HG02610 (cell line): ENCODE results near the gene RRP1B.
"Not testable (repeated sequence)": the region's sequence is repeated elsewhere in the genome, so short reads cannot be mapped to it uniquely, and the experiment has no call there.

Source experiments
- ATAC-seq: cut with Tn5 transposase; IDR thresholded peaks from one replicate; pipeline ENCODE4 v1.9.1; 2021; ENCODE audit warnings: mild to moderate bottlenecking, moderate library complexity; ENCODE audit not compliant: unreplicated experiment

RRP1B gene

DNA sequence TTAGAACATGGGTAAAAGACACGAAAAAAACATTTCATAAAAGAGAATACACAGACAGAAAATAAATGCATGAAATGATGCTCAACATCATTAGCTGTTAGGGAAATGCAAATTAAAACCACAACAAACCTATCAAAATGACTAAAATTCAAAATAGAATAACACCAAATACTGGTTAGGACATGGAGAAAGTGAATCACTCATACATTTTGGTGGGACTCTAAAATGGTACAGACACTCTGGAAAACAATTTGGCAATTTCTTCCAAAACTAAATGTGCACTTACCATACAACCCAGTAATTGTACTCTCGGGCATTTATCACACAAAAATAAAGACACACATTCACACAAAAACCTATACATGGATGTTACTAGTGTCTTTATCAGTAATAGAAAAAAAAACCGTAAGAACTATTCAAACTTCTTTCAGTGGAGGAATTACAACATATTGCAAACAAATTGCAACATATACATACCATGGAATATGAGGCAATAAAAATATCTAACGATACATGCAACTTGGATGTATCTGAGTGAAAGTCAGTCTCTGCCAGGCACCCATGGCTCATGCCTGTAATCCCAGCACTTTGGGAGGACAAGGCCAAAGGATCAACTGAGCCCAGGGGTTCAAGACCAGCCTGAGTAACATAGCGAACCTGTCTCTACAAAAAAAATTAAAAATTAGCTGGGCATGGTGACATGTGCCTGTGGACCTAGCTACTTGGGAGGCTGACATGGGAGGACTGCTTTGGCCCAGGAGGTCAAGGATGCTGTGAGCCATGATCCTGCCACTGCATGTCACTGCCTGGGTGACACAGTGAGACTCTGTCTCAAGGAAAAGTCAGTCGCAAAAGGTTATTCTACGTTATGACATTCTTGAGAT lies 19.6 kb upstream of the RRP1B start:
- ATAC-seq: no peak

DNA sequence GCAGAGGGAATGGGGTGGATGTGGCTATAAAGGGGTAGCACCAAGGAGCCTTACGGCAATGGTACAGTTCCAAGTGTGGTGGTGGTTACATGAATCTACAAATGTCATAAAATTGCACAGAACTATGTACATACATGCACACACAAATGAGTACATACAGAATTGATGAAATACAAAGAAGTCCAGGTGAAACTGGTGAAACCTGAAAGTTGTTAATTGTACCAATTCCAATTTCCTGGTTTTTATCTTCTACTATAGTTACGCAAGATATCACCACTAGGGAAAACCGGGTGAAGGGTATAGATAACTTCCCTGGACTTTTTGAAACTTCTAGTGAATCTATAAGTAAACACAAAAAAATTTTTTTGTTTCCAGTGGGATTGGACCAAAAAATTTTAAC lies 19.0 kb upstream of the RRP1B start:
- ATAC-seq: no peak

DNA sequence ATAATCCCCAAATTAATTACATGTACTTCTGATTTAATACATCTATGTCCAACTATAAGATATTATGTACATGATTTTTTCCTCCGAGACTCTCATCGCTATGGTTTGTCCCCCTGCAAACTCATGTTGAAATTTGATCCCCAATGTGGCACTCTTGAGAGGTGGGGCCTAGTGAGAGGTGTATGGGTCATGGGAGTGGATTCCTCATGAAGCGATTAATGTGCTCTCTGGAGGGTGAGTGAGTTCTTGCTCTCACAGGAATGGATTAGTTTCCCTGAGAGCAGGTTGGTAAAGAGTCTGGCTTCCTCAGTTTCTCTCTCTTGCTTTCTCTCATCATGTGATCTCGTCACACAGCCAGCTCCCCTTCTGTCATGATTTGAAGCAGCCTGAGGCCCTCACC lies 16.2 kb upstream of the RRP1B start:
- no peak for ATAC-seq

DNA sequence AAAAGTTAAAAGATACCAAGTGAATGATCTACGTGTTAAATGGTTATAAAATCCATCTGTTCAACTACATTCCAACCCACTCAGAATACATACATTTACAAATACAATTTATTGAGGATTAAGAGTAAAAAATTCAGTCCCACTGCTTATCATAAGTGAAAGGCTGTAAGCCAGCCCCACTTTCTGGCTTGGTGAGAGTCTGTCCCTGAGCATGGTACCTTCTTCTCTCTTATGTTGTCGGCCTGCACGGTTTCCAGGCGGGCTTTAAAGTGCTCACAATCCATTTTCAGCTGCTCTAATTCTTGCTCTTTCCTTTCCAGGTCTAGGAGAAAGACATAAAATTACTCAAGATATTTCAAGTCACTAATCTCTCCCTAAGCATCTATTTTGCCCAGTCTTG lies 15.3 kb upstream of the RRP1B start:
- ATAC-seq: no peak

DNA sequence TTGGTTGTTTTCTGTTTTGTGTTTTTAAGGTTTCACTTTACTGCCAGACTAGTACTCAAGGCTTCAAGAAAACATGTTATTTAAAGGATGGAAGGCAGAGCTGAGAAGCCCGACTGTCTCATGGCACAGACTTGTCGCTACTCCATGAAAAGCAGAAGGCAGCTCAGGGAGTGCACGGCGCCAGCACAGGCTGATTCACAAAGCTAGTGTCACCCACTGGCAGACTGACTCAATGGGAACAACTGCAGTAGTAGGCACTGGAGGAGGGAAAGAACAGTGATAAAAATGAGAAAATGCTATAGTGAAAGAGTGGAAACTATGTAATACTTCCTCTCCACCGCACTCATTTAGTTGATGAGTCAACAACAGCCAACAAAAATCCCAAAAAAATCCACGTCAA lies 14.8 kb upstream of the RRP1B start:
- no peak for ATAC-seq

DNA sequence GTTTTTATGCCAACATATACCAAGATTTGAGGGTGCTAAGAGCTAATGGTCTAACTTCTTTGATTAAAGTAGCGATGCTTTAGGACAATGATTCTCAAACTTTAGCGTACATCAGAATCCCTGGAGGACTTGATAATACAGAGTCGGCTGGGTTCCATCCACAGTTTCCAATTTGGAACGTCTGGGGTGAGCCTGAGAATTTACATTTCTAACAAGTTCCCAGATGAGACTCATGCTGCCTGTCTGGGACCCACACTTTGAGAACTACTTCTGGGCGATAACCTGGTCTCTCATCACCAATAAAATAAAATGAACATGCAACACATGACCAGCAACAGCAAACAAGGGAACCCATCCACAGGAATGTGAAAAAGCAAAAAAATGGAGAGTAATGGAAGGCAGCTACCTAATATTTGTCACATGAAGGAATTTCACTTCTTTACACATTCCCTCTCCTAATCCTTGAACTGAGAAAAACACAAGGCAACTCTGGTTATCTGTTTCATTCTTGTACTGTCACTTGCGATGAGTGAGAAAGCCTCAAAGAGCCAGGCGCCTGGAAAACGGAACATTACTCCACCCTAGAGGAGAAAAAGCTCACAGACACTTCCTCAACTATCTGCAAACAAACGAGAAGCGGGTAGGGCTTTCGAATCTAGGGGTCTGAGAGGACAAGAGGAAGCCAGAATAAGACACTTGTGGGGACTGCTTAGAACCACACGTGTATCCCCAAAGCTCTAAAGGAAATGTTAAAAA lies 14.0 kb upstream of the RRP1B start:
- no peak for ATAC-seq

DNA sequence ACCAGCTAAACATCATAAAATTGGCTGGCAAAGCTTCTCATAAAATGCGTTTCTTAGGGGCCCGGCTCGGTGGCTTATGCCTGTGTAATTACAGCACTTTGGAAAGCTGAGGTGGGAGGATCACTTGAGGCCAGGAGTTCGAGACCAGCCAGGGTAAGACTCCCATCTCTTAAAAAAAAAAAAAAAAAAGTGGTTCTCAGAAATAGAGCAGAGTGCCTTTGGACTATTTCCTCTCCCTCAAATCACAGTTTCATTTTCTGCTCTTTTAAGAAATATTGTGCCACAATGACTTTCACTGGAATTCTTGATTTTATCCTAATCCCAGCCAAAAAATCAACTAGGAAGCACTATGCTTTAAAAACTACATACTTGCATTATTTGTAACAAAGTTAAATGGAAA lies 13.4 kb upstream of the RRP1B start:
- ATAC-seq: no peak

DNA sequence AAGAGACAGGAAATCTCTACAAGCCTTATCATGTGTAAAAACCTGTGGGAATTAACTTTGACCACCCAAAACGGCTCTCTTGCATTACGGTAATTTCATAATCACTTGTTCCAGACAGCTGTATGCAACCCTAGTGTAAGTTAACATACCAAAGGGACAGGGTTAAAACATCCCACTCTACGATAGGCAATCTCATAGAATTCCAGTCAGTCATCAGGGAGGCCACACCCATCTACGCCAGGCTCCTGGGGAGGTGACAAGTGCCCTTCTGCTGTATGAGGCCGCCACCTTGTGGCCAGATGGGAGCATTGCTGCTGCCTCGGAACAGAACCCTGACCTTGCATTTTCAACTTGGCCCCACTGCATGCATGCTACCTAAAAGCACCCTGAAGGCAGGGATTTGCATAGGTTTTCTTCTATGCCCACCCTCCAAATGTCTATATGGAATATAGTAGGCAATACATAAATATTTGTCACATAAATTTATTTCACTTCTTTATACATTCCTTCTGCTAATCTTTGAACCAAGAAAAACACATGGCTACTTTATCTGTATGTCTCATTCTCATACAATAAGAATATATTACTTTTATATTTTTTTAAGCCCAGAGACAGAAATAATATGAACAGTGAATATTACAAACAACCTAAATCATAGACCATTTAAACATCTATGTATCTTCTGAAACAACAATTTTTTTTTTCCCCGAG lies 12.7 kb upstream of the RRP1B start:
- ATAC-seq: no peak

DNA sequence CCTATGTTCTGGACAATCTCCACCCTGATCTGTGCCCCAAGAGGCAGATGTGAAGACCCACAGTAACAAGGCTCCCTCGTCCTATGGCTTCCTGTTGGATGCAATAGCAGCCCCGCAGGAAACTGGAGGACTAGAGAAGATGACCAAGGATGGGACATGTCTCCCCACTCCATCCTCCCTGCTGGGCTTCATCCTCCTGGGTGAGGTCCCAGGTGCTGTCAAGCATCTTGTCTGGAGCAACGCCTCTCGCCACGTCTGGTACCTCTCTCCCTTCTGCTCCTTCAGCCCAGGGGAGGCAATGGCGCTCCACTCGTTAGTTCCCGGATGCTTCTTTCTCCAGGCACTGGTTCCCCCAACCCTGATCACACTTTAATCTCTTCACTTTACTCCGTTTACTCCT lies 11.2 kb upstream of the RRP1B start:
- ATAC-seq: no peak

DNA sequence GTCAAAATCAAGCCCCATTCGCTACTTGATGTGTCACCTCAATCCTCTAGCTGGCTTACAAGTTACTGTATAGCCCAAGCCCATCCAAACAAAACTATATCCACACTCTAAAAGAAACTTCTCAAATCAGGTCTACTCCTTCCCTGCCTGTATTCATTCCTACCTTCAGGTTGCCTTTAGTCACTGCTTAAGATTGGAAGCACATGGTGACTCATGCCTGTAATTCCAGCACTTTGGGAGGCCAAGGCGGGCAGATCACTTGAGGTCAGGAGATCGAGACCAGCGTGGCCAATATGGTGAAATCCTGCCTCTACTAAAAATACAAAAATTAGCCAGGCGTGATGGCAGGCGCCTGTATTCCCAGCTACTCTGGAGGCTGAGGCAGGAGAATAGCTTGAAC lies 7.4 kb upstream of the RRP1B start:
- not testable (repeated sequence) for ATAC-seq

DNA sequence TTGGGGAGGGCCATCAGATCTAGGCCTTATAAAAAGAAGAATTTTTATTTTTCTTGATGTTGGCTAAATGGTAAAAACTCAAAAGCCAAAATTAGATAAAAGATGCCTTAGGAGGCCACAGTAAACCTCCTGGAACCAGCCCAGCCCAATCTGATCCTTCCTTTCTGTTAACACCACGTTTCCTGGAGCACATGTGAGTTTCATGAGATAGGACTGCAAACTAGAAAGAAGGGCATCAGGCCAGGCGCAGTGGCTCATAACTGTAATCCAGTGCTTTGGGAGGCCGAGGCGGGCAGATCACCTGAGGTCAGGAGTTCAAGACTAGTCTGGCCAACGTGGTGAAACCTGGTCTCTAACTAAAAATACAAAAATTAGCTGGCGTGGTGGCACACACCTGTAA lies 6.7 kb upstream of the RRP1B start:
- no peak for ATAC-seq

DNA sequence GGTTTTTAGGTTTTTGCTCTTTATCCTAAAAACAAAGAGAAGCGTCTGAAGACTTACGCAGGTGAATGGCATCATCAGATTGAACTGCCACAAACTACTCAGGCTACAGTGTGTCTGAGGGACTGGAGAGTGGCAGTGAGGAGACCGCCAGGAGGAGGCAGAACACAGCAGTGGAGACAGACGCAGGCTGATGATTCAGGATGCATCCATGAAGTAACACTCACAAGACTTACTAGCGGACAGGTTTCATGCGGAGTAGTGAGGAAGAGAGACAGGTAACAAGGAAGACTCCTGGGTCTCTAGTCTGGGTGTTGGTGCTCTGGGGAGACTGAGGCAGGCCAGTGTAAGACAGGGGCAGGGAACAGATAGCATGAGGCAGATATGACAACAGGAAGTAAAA lies 5.7 kb upstream of the RRP1B start:
- ATAC-seq: no peak

DNA sequence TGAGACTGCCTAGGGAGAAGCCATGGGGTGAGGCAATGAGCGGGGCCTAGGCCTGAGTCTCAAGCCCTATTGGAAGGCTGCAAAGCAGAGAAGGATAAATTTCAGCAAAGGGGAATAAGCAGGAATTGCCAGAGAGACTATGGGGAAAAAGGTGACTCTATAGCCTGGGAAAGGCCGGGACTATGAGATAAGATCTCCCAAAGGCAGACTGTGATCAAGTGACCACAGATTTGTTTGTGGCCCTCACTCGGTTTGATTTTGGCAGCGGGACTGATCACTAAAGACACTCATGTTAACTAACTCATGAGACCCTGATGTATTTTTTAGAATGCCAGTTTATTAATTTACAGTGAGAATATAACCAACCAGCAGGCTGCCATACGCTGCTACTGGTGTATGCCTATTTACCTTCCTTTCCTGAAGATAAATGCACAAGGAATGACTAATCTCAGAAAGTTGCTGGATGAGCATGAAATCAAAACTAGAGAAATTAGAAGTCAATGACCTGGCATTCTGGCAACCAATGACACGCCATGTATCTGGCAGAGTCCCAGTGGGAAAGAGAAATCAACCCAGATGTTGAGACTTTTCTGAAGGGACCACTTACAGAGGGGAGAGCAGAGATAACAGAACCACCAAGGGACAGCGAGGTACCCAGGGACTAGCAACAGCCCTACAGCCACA lies 4.4 kb upstream of the RRP1B start:
- ATAC-seq: no peak

DNA sequence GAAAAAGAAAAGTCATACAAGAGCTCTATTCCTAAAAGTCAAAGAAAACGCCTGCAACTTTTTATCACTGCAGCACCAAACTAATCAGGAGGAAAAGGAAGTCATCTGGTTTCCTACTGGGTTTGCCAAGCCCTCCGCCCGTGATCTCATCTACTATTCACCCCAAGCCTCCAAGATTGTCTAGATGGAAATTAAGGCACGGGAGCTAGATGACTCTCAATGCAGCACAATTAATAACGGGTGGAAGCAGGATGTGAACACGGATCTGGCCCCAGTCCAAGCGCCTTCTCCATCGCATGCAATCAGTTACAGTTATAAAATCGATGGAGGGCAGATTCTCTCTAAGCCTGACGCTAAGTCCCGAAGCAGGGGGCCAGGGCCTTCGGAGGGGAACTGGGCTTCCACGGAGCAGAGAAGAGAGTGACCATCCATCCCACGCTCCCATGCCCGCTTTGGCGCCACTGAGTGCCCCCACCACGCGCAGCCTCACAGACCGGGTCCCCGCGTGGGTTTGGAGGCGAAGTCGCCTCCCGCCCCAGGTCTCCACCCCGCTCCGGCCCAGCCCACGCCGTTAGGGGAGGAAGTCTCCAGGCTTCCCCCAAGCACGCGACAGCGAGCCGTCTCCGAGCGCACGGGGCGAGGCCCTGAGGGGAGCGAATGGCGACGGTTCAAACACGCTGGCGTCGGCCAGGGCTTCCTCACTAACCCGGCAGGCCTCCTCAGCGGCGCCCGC lies 1.8 kb upstream of the RRP1B start:
- ATAC-seq: no peak

DNA sequence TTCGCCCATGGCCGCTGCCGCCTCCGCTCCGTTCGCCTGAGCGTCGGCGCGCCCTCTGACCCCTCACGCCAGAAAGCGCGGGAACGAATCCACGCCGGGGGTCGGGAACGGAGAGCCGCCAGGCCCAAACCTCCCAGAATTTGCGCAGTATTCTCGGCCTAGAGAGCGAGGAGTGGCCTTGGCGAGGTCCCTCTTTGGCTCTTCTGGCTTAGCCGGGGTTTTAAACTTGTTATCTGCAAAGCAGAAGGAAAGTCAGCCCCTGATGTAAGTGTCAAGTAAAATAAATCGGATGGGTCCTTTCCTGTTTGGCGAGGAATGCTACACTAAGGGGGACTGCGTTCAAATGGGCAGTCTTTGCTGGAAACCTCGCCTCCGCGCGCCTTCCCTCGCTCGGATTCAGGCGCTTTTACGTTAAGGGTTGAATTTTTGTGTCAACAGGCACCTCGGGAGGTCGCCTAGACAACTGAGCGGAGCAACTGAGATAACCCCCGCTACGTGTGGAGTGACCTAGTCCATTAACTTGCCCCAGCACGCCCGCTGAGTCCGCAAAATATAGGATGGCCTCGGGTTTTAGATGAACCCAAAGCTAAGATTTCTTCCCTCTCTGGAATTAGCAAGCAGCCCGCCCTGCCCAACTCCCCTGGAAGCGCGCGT lies 1.1 kb upstream of the RRP1B start:
- no peak for ATAC-seq

DNA sequence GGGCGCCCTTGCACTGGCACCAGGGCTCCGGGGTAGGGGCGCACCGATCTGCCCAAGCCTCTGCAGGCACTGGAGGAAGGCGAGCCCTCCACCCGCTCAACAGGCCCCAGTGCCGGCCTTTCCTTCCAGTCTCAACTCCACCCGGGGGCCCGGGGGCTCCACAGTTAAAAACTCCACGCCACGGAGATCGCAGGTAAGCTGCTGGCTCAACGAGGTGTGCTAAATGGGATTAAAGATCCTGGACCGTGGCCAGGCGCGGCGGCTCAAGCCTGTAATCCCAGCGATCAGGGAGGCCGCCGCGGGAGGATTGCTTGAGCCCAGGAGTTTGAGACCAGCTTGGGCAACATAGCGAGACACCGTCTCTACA lies 608 bp upstream of the RRP1B start:
- no peak for ATAC-seq

DNA sequence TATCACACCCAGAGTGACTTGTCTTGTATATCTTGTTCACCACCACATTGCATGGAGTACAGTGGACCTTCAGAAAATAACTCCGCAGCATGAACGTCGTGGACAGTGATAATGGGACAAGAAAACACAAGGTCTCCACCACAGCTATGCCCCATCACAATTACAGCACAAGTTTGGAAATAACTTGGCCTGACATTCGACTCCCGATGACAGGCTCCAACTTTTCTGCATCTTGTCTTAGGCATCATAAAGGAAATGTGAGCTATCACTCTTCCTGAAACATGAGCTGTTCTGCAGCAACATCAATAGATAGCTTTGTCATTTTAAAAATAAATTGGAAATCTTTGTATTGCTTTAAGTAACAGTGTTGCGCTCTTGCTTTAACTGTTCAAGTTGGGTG lies 2.9 kb downstream of the RRP1B start:
- ATAC-seq: no peak

DNA sequence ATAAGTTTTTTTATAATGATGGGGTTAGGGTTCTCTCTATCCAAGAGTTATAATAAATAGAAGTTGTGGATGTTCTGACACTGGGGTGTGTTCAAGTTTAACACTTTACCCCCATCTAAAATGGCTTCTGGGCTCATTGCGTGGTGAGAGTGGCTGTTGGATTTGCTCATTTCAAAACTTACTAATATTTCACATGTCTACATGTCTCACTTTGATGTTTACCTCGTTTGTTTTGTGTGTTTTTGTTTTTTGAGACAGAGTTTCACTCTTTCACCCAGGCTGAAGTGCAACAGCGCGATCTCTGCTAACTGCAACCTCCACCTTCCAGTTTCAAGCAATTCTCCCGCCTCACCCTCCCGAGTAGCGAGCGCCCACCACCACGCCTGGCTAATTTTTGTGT lies 3.7 kb downstream of the RRP1B start:
- ATAC-seq: no peak

DNA sequence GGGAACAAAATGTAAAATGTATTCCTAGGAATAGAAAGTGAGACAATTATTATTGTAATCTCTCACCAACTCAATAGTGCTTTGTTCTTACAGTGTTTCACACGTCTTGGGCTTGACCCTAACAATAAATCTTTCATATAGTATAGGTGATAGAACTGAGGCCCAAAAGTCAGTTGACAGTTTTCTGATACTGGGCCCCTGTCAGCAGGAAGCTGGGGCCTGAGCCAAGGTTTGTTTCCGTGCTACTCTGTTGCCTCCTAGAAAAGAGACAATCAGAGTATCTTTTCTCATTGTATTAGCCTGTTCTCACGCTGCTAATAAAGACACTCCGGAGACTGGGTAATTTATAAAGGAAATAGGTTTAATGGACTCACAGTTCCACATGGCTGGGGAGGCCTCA lies 5.0 kb downstream of the RRP1B start:
- no peak for ATAC-seq

DNA sequence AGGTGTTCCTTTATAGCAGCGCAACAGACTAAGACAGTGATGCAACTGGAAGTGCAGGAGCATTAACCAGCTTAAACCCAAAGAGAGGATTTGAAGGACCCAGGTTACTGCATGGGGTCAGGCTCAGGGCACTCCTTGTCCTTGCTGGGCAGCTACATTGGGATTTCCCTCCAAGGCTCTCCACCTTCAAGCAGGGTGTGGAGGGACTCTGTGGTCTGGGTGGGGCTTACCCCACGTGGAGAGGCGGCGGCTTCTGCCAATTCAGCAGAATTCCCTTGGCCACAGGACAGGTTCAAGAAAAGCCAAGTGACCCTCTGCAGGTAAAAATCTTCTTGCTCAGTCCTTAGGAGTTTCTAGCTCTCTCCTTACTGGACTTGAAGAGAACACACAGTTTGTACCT lies 6.5 kb downstream of the RRP1B start:
- no peak for ATAC-seq
